ENCODE measurements around the gene PMVK.
"Not testable (repeated sequence)": the region's sequence is repeated elsewhere in the genome, so short reads cannot be mapped to it uniquely, and the experiment has no call there.

The PMVK gene

DNA sequence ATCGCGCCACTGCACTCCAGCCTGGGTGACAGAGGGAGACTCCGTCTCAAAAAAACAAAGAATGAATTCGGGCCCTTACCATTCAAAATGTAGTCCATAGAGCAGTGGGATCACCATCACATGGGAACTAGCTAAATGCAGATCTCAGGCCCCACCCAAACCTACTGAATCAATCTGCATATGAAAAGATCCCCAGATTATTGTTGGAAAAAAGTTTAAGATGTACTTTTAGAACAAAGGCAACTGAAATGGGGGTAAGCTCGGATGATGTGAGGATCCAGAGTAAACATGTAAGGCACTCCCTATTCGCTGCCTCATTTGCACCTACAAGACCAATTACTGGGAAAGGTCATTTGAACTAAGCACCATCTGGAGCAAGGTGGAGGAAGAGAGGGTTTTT lies 45.8 kb upstream of the PMVK start:
- H2AK5ac ChIP-seq (ENCODE audit: low read depth, low read length) = no peak overlapping the region
- H3K36me3 ChIP-seq (replicated peaks in 1 of 2; ENCODE audit: control insufficient read depth in 2 of 2, insufficient read depth in 2 of 2, low read length in 2 of 2) = peaks cover 15 to 59% of the 10 kb centered on the region in 2 donors
- H3K4me2 ChIP-seq (ENCODE audit: insufficient read depth, low read length, poor library complexity, severe bottlenecking) = peak overlapping the region; percentile 29
- H3K9me3 ChIP-seq (replicated peaks in 1 of 2; ENCODE audit: control insufficient read depth in 2 of 2, insufficient read depth in 1 of 2, low read depth in 1 of 2, low read length in 2 of 2) = no peaks in the 10 kb centered on the region
- H2BK12ac ChIP-seq (ENCODE audit: low read length) = no peak overlapping the region
- no peak for DNase-seq (ENCODE audit: low spot score)
- no peak overlapping the region for H2BK5ac ChIP-seq (ENCODE audit: low read length)
- peaks cover 1 to 5% of the 10 kb centered on the region in 2 donors for H3K4me1 ChIP-seq (ENCODE audit: control insufficient read depth in 2 of 2, insufficient read depth in 1 of 2, low read depth in 1 of 2, low read length in 2 of 2)
- no peak overlapping the region for H3K18ac ChIP-seq (ENCODE audit: low read length)
- H3K9ac ChIP-seq (ENCODE audit: low read depth, low read length, poor library complexity) = no peak overlapping the region
- no peak overlapping the region for H4K91ac ChIP-seq (ENCODE audit: low read depth, low read length, poor library complexity)
- H3K79me1 ChIP-seq (ENCODE audit: low read depth, low read length) = peaks cover 9% of the 10 kb centered on the region
- H2BK15ac ChIP-seq (ENCODE audit: low read length) = no peak overlapping the region
- no peak overlapping the region for H2BK120ac ChIP-seq (ENCODE audit: low read depth, low read length)
- H2AFZ ChIP-seq (ENCODE audit: low read length) = peak overlapping the region; percentile 77
- H3K4ac ChIP-seq (ENCODE audit: low read length) = no peak overlapping the region
- no peak overlapping the region for H3K14ac ChIP-seq (ENCODE audit: low read length)
- WGBS, 2 donors (ENCODE audit: extremely low coverage in 2 of 2, insufficient read length in 2 of 2, insufficient replicate concordance in 1 of 2) = no CpG with 5 or more reads among the region's 6 CpGs
- peak overlapping the region; percentile 70 for H3K27ac ChIP-seq (replicated peaks; ENCODE audit: low read length)
- H3K27me3 ChIP-seq (ENCODE audit: control insufficient read depth in 3 of 3, insufficient read depth in 3 of 3, low read depth in 1 of 3, low read length in 3 of 3) = no peaks in the 10 kb centered on the region
- H3K23ac ChIP-seq (ENCODE audit: low read depth, low read length, poor library complexity) = no peak overlapping the region
- H3K4me3 ChIP-seq (ENCODE audit: low read length in 2 of 2) = peak overlapping the region; percentile 73 to 74
- H4K8ac ChIP-seq (ENCODE audit: low read depth, low read length) = no peak overlapping the region

DNA sequence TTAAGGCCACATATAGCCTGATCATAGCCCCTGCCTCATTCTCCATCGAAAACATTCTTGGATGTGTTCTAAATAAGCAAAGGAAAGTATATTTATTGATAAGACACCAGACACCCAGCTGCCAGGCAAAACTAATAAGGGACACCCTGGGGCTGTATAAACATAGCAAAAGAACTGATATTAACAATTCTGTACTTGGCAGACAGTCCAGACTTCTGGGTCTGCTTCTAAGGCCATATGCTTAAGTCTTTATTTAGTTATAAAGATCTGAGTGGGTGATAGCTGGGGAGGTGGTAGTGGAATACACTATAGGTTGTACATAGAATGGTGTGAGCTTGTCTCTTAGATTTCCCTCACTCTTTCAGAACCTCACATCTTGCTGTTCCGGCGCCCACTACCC lies 41.8 kb upstream of the PMVK start:
- H3K27ac ChIP-seq (replicated peaks; ENCODE audit: low read length) = no peak overlapping the region
- H3K9ac ChIP-seq (ENCODE audit: low read depth, low read length, poor library complexity) = no peak overlapping the region
- no peak overlapping the region for H3K4me2 ChIP-seq (ENCODE audit: insufficient read depth, low read length, poor library complexity, severe bottlenecking)
- H2BK120ac ChIP-seq (ENCODE audit: low read depth, low read length) = no peak overlapping the region
- WGBS, 2 donors (ENCODE audit: extremely low coverage in 2 of 2, insufficient read length in 2 of 2, insufficient replicate concordance in 1 of 2) = no CpG with 5 or more reads among the region's 3 CpGs
- no peak overlapping the region for H3K4ac ChIP-seq (ENCODE audit: low read length)
- H3K9me3 ChIP-seq (replicated peaks in 1 of 2; ENCODE audit: control insufficient read depth in 2 of 2, insufficient read depth in 1 of 2, low read depth in 1 of 2, low read length in 2 of 2) = no peaks in the 10 kb centered on the region
- no peak overlapping the region for H2BK15ac ChIP-seq (ENCODE audit: low read length)
- no peak for DNase-seq (ENCODE audit: low spot score)
- H3K79me1 ChIP-seq (ENCODE audit: low read depth, low read length) = peaks cover 2% of the 10 kb centered on the region
- H3K18ac ChIP-seq (ENCODE audit: low read length) = no peak overlapping the region
- H2BK5ac ChIP-seq (ENCODE audit: low read length) = no peak overlapping the region
- no peak overlapping the region for H3K4me3 ChIP-seq (ENCODE audit: low read length in 2 of 2)
- H2AK5ac ChIP-seq (ENCODE audit: low read depth, low read length) = no peak overlapping the region
- H3K23ac ChIP-seq (ENCODE audit: low read depth, low read length, poor library complexity) = no peak overlapping the region
- H4K8ac ChIP-seq (ENCODE audit: low read depth, low read length) = no peak overlapping the region
- no peak overlapping the region for H3K14ac ChIP-seq (ENCODE audit: low read length)
- H4K91ac ChIP-seq (ENCODE audit: low read depth, low read length, poor library complexity) = no peak overlapping the region
- peaks cover 2 to 11% of the 10 kb centered on the region in 2 donors for H3K4me1 ChIP-seq (ENCODE audit: control insufficient read depth in 2 of 2, insufficient read depth in 1 of 2, low read depth in 1 of 2, low read length in 2 of 2)
- H3K36me3 ChIP-seq (replicated peaks in 1 of 2; ENCODE audit: control insufficient read depth in 2 of 2, insufficient read depth in 2 of 2, low read length in 2 of 2) = peaks cover 13 to 51% of the 10 kb centered on the region in 2 donors
- no peak overlapping the region for H2BK12ac ChIP-seq (ENCODE audit: low read length)
- no peak overlapping the region for H2AFZ ChIP-seq (ENCODE audit: low read length)
- H3K27me3 ChIP-seq (ENCODE audit: control insufficient read depth in 3 of 3, insufficient read depth in 3 of 3, low read depth in 1 of 3, low read length in 3 of 3) = no peaks in the 10 kb centered on the region

DNA sequence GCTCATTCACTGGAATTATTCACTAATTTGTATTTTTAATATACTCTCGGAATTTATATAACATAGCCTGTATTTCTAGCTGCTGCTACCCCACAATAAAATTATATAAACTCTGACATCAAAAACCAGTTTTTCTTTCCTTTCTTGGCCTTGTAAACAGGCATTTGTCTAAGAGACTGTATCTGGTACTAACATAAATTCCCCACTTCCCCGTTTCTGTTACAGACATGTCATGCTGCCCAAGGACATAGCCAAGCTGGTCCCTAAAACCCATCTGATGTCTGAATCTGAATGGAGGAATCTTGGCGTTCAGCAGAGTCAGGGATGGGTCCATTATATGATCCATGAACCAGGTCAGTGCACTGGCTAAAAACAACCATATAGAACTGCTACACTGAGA lies 41.2 kb upstream of the PMVK start:
- H3K27ac ChIP-seq (replicated peaks; ENCODE audit: low read length); H2AFZ ChIP-seq (ENCODE audit: low read length): not testable (repeated sequence)

DNA sequence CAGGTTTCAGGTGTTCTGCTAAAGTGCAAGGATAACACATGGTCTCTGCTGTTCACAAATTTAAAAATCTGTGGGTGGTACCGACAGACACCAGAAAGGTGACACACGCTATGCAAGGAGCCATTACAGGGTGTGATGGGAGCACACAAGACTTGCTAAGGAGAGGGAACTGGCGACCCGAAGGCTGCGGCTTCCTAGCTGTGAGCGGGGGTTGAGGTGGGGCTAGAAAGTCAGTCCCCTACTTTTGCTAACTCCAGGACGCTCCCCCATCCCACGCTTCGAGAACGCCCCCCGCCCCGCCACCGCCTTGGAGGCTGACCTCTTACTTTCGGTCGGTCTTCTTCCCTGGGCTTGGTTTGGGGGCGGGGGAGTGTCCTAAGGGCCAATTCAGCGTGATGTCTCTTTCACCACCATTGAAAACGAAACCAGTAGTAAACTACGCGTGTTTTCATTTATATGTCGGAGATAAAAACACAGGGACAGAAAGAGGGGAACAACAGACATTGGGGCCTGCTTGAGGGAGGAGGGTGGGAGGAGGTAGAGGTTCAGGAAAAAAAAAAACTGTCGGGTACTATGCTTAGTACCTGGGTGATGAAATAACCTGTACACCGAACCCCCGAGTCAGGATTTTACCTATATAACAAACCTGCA lies 39.0 kb upstream of the PMVK start:
- Histone ChIP-seq H3K9me3 (replicated peaks in 1 of 2; ENCODE audit: control insufficient read depth in 2 of 2, insufficient read depth in 1 of 2, low read depth in 1 of 2, low read length in 2 of 2) (no peaks in the 10 kb centered on the region), H3K14ac (ENCODE audit: low read length) (no peak overlapping the region), H3K79me1 (ENCODE audit: low read depth, low read length) (no peaks in the 10 kb centered on the region), H3K27ac (replicated peaks; ENCODE audit: low read length) (peak overlapping the region; percentile 86), H3K4me3 (ENCODE audit: low read length in 2 of 2) (peak overlapping the region; percentile 56 to 79), H4K8ac (ENCODE audit: low read depth, low read length) (no peak overlapping the region), H3K18ac (ENCODE audit: low read length) (peak overlapping the region; percentile 39), H2BK15ac (ENCODE audit: low read length) (no peak overlapping the region), H2AFZ (ENCODE audit: low read length) (no peak overlapping the region), H3K27me3 (ENCODE audit: control insufficient read depth in 3 of 3, insufficient read depth in 3 of 3, low read depth in 1 of 3, low read length in 3 of 3) (no peaks in the 10 kb centered on the region), H2BK120ac (ENCODE audit: low read depth, low read length) (no peak overlapping the region), H2BK5ac (ENCODE audit: low read length) (peak overlapping the region; percentile 84), H2AK5ac (ENCODE audit: low read depth, low read length) (no peak overlapping the region), H3K9ac (ENCODE audit: low read depth, low read length, poor library complexity) (peak overlapping the region; percentile 80), H3K4me1 (ENCODE audit: control insufficient read depth in 2 of 2, insufficient read depth in 1 of 2, low read depth in 1 of 2, low read length in 2 of 2) (peaks cover 18 to 28% of the 10 kb centered on the region in 2 donors), H3K23ac (ENCODE audit: low read depth, low read length, poor library complexity) (no peak overlapping the region), H3K4me2 (ENCODE audit: insufficient read depth, low read length, poor library complexity, severe bottlenecking) (peak overlapping the region; percentile 93), H4K91ac (ENCODE audit: low read depth, low read length, poor library complexity) (no peak overlapping the region), H3K4ac (ENCODE audit: low read length) (no peak overlapping the region), H2BK12ac (ENCODE audit: low read length) (no peak overlapping the region), H3K36me3 (replicated peaks in 1 of 2; ENCODE audit: control insufficient read depth in 2 of 2, insufficient read depth in 2 of 2, low read length in 2 of 2) (peaks cover 11 to 41% of the 10 kb centered on the region in 2 donors)
- no CpG with 5 or more reads among the region's 24 CpGs for WGBS, 2 donors (ENCODE audit: extremely low coverage in 2 of 2, insufficient read length in 2 of 2, insufficient replicate concordance in 1 of 2)
- DNase-seq (ENCODE audit: low spot score) = no peak

More for the DNA sequence above, 41.2 kb upstream of the PMVK start:
- H3K23ac ChIP-seq (ENCODE audit: low read depth, low read length, poor library complexity); H3K79me1 ChIP-seq (ENCODE audit: low read depth, low read length); H3K4ac ChIP-seq (ENCODE audit: low read length); DNase-seq (ENCODE audit: low spot score); H2BK120ac ChIP-seq (ENCODE audit: low read depth, low read length); H3K14ac ChIP-seq (ENCODE audit: low read length); H2BK5ac ChIP-seq (ENCODE audit: low read length); H2AK5ac ChIP-seq (ENCODE audit: low read depth, low read length); H3K4me2 ChIP-seq (ENCODE audit: insufficient read depth, low read length, poor library complexity, severe bottlenecking); H4K91ac ChIP-seq (ENCODE audit: low read depth, low read length, poor library complexity); H2BK12ac ChIP-seq (ENCODE audit: low read length); H4K8ac ChIP-seq (ENCODE audit: low read depth, low read length); H3K9me3 ChIP-seq (replicated peaks in 1 of 2; ENCODE audit: control insufficient read depth in 2 of 2, insufficient read depth in 1 of 2, low read depth in 1 of 2, low read length in 2 of 2); H3K9ac ChIP-seq (ENCODE audit: low read depth, low read length, poor library complexity); H2BK15ac ChIP-seq (ENCODE audit: low read length); H3K18ac ChIP-seq (ENCODE audit: low read length); H3K27me3 ChIP-seq (ENCODE audit: control insufficient read depth in 3 of 3, insufficient read depth in 3 of 3, low read depth in 1 of 3, low read length in 3 of 3); H3K4me3 ChIP-seq (ENCODE audit: low read length in 2 of 2): not testable (repeated sequence)
- Histone ChIP-seq H3K4me1 (ENCODE audit: control insufficient read depth in 2 of 2, insufficient read depth in 1 of 2, low read depth in 1 of 2, low read length in 2 of 2) (peaks cover 5 to 15% of the 10 kb centered on the region in 2 donors), H3K36me3 (replicated peaks in 1 of 2; ENCODE audit: control insufficient read depth in 2 of 2, insufficient read depth in 2 of 2, low read length in 2 of 2) (peaks cover 13 to 51% of the 10 kb centered on the region in 2 donors)
- no CpG with 5 or more reads among the region's 3 CpGs for WGBS, 2 donors (ENCODE audit: extremely low coverage in 2 of 2, insufficient read length in 2 of 2, insufficient replicate concordance in 1 of 2)

Measured in neuronal stem cell (in vitro differentiated cells).